GM15510 (cell line): ENCODE results near the gene GRK7.

Experiments
- POLR2A ChIP-seq: IDR thresholded peaks from 3 replicates; pipeline ENCODE4 v1.6.1; 2011; ENCODE audit warnings: borderline replicate concordance; ENCODE audit not compliant: insufficient read length; ENCODE audit errors: extremely low read depth

GRK7 gene, protein sequence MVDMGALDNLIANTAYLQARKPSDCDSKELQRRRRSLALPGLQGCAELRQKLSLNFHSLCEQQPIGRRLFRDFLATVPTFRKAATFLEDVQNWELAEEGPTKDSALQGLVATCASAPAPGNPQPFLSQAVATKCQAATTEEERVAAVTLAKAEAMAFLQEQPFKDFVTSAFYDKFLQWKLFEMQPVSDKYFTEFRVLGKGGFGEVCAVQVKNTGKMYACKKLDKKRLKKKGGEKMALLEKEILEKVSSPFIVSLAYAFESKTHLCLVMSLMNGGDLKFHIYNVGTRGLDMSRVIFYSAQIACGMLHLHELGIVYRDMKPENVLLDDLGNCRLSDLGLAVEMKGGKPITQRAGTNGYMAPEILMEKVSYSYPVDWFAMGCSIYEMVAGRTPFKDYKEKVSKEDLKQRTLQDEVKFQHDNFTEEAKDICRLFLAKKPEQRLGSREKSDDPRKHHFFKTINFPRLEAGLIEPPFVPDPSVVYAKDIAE (N-terminal part only)

DNA sequence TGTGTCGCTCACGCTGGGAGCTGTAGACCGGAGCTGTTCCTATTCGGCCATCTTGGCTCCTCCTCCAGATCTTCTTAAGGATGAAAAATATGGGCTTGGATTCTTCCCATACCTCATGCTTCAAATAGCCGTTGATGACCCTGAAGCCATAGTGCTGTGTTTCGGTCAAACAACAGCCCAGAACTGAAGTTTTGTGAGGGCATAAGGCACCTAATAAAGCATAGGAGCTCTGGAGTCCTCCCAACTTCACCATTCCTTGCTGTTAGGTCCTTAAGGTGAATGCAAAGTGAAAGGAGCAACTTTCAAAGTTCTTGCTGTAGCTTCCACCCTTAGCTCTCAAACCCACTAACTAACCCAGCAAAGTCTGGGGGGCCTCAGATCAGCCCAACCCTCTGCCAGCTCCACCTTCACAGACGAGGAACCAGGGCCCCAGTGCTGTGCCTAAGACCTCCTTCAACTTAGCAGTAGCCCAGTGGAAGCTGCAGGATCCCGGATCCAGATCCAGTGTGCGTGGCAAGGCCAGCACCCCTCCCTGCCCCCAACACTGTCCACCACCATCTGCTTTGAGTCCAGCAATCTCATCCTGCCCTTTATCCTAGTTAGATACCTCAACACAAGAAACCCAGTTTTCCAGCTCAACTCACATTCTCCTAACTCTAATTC is at the start of gene GRK7:
Gene GRK7 (plus strand): TSS at position 321 of the 663 bp plus-strand sequence. CDS start 14,877 bp downstream, outside the sequence.
- no peak for TF ChIP-seq POLR2A

DNA sequence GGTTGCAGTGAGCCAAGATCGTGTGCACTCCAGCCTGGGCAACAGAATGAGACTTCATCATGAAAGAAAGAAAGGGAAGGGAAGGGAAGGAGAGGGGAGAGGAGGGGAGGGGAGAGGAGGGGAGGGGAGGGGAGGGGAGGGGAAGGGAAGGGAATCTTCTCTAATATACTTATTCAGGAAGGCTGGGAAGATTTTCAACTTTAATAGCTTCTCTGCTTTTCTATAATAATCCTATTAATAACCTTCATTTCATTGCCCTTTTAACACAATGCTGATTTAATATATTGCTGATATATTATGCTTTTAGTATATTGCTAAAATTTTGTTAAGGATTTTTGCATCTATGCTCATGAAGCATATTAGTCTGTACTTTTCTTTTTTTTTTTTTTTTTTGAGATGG is 48.5 kb upstream of the GRK7 start:
- no peak for TF ChIP-seq POLR2A

DNA sequence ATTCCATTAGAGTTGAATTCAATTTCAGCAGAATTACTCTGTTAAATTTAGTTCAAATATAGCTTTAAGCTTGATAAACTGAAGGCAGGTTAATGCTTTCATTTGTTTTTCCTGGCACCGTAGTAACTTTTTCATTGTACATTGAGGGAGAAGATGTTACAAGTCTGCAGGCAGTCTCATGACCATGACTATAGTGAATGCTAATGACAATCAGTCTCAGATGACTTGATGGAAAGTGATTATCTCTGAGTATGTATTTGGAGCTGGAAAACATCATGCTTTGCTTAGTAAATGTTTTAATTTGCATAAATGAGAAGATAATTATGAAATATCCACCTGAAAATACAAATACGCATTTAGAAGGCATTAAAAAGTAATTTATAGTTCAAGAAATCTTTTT is 41.1 kb upstream of the GRK7 start:
- TF ChIP-seq POLR2A: no peak

DNA sequence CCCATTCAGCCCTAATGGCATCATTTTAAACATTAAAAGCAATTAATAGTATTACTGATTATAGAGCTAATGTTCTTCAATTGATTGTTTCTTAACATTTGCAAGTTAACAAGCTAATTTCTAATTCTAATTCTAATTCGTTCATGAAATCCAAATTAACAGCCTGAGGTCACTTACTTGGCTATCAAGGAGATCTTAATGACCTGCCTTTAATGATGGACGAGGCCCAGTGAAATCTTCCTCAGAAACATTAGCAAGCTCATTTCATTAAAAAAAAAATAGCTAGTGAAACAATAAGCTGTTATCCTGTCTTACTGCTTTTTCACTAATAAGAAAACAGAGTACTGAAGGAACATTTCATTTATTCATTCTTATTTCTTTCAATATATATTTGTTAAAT is 40.6 kb upstream of the GRK7 start:
- no peak for TF ChIP-seq POLR2A

DNA sequence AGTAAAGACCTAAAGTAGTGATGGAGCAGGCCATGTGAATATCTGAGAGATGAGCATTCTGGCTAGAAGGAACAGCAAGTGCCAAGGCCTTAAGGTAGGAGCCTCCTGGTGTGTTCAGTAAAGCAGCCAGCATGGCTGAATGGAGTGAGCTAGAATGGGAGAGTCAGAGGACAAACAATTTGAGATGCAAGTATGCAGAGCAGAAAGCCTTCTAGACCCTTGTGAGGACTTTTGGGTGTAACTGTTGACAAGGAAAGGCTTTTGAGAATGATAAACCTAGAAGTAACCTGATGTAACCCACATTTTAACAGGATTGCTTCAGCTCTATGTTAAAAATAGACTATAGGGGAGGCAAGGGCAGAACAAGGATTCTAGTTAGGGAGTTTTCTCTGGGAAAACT is 40.0 kb upstream of the GRK7 start:
- TF ChIP-seq POLR2A: no peak

DNA sequence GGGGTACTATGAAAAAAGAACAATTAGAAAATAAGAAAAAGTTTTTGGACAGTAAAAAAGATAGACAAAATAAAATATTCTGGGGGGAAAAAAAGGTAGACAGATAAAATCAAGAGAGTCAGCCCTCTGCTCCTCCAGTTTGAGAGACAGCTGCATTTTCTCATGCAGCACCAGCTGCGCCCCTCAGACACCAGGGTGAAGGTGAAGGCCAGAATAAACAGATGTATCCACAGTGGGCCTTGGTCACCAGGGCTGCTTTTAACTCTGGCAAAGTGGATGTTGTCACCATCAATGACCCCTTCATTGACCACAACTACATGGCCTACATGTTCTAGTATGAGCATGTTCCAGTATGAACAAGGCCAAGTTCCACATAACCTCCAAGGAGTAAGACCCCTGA is 39.0 kb upstream of the GRK7 start:
- TF ChIP-seq POLR2A: no peak

DNA sequence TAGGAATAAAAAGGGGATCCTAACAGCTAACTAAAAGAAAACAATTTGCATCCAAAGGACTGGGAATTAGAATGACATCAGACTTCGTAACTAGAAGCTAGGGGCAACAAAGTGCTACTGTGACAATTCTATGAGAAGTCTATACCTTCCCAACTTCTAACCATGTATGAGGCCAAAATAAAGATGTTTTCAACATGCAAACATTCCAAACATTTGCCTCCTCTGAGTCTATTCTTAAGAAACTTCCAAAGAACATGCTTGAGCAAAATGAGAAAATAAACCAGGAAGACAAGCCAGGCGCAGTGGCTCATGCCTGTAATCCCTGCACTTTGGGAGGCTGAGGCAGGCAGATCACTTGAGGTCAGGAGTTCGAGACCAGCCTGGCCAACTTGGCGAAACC is 38.2 kb upstream of the GRK7 start:
- no peak for TF ChIP-seq POLR2A

DNA sequence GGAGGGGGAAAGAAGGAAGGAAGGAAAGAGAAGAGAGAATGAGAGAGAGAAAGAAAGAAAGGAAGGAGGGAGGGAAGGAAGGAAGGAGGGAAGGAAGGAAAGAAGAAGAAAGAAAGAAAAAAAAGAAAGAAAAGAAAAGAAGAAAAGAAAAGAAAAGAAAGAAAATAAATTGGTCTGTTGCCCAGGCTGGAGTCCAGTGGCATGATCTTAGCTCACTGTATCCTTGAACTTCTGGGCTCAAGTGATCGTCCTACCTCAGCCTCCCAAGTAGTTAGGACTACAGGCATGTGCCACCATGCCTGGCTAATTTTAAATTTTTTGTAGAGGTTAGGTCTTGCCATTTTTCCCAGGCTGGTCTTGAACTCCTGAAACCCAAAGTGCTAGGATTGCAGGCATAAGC is 36.7 kb upstream of the GRK7 start:
- TF ChIP-seq POLR2A: no peak

DNA sequence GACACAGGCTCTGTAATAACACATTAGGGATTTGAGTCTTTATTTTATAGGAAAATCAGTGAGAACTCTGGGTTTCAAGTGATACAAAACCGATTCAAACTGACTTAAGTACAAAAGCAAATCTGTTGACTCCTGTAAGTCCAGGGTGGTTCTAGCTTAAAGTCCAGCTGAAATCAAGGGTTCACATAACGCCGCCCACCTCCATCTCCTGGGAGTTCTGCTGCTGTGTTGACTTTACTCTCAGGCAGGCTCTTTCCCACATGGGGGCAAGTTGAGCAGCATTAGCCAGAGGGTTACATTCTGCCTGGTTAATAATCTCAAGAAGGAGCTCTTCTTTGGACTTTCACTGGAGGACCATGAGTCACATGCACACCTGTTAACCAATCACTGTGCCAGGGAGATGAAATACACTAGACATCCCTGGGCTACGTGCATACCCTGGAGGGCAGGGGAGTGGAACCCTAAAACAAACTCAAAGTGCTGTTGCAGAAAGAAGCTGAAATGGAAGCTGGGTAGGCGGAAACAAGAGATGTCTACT is 34.8 kb upstream of the GRK7 start:
- no peak for TF ChIP-seq POLR2A

DNA sequence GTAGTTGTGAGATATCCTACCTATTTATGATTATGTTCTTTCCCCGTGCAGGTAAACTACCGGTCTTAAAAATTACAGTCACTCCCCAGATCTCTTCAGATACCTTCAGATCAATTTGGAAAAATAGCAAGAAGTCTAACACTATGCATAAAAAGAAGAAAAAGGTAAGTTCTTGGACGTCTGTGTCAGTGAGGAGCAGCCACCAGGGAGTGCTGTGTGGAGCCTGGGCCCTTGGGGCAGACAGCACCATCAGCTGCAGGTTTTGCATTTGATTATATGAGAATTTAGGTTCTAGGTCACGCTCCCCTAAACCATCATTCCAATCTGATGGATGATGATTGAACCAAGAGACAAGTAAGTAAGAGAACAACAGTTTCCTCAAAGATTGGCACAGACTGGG is 34.0 kb upstream of the GRK7 start:
- TF ChIP-seq POLR2A: no peak

DNA sequence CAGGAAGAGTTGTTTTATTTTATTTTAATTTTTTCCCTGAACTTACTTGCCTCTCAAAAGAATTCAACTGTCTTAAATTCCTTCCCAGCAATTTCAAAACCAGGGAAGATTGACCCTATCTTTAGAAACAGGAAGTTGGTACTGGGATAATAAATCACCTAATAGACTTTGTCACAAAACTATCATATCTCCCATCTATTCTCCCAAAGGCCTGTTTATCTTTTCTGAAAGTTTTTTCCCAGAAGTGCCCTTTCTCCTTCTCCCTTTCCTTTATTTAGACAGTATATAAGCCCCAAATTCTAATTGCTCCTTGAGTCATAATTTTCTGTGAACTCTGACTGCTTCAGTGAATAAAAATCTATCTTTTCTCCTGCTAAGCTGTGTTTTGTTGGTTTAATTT is 28.0 kb upstream of the GRK7 start:
- no peak for TF ChIP-seq POLR2A

DNA sequence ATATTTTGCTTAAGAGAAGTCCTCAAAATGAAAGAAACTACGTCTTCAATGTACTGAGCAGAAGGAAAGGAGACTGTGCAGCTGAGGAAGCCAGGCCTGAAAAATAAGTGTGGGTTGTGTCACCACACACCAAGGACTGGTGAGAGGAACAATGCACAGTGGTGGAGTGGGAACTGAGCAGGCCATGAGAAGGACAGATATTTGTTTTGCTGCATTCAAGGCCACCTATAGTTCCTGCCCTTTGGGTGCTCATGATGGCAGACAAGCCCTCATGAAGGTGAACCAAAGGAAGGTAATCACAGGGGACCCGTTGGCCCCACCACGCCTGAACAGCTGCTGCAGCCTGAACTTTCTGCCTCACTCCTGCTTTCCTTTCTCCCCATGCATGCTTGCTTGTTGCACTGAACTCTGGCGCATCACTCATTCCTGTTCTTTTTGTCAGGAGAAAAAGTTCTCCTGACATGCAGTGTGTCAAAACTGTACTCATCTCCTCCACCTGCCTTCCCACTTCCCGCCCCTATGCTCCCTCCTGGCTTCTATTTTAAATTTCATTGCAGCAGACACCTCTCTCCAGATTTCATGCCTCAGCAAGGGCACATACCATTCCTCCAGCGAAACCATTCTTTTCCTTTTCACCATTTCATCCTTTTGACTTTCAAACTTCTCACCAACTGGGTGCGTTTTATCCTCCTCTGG is 27.3 kb upstream of the GRK7 start:
- no peak for TF ChIP-seq POLR2A

DNA sequence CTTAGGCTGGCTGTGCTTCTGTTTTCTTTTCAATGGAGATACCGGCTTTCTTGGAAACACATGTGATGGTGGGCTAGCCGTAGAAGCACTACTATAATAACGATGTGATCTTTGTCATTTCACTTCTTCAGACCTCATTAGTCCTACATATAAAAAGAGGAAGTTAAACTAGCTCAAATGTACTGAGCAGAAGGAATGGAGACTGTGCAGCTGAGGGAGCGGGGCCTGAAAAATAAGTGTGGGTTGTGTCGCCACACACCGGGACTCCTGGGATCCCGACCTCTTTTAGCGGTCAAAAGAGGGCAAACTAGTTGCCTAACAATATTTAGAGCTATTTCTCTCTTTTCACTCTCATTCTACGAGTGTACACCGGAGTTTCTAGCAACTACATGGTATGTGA is 26.1 kb upstream of the GRK7 start:
- TF ChIP-seq POLR2A: no peak

DNA sequence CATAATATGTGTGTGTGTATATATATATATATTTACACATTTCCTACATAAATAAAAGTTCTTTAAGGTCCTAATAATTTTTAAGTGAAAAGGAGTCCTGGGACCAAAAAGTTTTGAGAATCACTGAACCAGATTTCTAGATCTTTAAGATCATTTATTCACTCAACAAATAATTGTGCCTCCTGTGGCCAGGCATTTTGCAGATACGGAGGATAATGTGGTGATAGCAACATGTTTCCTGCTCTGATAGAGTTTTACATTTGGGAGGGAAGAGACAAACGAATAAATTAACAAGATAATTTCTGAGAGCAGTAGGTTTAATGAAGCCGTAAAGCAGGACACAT is 25.6 kb upstream of the GRK7 start:
- TF ChIP-seq POLR2A: no peak
